Adipocyte (in vitro differentiated cells): ENCODE data around the gene PRKCH.

Experiments used
- DNase-seq: peaks from one replicate; pipeline ENCODE4 v3.0.0-alpha.2; 2015; ENCODE audit warnings: low read depth
- H3K27me3 ChIP-seq: replicated peaks from 2 replicates; pipeline ENCODE4 v1.7.0; 2013; ENCODE audit warnings: mild to moderate bottlenecking, low read length, moderate library complexity; ENCODE audit not compliant: control insufficient read depth, insufficient read depth
- H3K36me3 ChIP-seq: 2 replicates; pipeline ENCODE4 v1.7.0; 2013; ENCODE audit warnings: low read length, mild to moderate bottlenecking, moderate library complexity; ENCODE audit not compliant: control insufficient read depth, insufficient read depth, severe bottlenecking
- H3K4me1 ChIP-seq: 2 replicates; pipeline ENCODE4 v1.7.0; 2013; ENCODE audit warnings: mild to moderate bottlenecking, low read length, moderate library complexity; ENCODE audit not compliant: control insufficient read depth, insufficient read depth
- H3K4me3 ChIP-seq: 2 replicates; pipeline ENCODE4 v1.7.0; 2013; ENCODE audit warnings: mild to moderate bottlenecking, low read length, moderate library complexity
- H3K9ac ChIP-seq: 2 replicates; pipeline ENCODE4 v1.7.0; 2013; ENCODE audit warnings: mild to moderate bottlenecking, low read length, moderate library complexity
- H3K9me3 ChIP-seq: 2 replicates; pipeline ENCODE4 v1.7.0; 2013; ENCODE audit warnings: mild to moderate bottlenecking, low read length, moderate library complexity; ENCODE audit not compliant: control insufficient read depth

Gene PRKCH

DNA sequence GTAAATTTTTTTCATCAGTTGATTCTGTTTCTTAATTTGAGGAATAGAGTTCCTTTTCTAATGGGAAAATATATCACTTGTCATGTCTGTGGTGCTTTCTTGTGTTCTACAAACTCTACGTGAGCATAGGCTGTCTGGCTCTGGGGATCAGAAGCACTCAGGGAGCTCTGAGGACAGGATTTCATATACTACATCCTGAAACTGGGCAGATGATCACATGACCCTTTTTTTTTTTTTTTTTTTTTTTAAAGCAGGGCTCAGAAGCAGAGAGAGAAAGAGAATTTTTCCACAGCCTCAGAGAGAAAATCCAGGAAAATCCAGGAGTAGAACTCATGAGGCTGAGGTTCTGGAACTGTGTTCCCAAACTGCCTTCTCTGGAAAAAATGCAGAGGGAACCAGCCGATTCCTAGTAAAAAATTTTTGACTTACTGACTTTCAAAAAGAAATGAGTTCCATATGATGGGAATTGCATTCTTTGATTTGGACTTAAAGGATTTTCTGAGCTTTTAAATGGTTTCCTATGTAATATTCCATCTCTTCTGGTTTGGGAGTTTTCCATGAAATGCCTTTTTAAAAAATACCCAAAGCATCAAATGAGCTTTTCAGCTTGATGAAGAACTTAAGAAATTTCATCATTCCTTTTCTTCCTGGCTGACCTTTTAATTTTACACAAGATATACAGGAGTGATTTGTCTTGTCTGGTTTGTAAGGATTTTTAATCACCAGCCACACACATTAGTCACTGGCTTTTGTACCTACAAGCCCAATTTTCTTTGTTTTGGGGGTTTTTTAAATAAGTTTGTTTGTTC lies 190.9 kb downstream of the PRKCH start:
- H3K36me3 ChIP-seq: no peaks in the 10 kb centered on the region
- no peaks in the 10 kb centered on the region for H3K27me3 ChIP-seq
- peak overlapping the region; percentile 48 for H3K4me3 ChIP-seq
- no peaks in the 10 kb centered on the region for H3K9me3 ChIP-seq
- DNase-seq: peak; percentile 77
- H3K4me1 ChIP-seq: peaks cover 58% of the 10 kb centered on the region
- H3K9ac ChIP-seq: peak overlapping the region; percentile 83

GRCh38 chr14:61513986-61514830 lies 192.8 kb downstream of the PRKCH start:
- H3K9ac ChIP-seq: peak overlapping the region; percentile 15
- H3K9me3 ChIP-seq: no peaks in the 10 kb centered on the region
- DNase-seq: no peak
- no peaks in the 10 kb centered on the region for H3K27me3 ChIP-seq
- H3K36me3 ChIP-seq: no peaks in the 10 kb centered on the region
- no peak overlapping the region for H3K4me3 ChIP-seq
- H3K4me1 ChIP-seq: peaks cover 68% of the 10 kb centered on the region

- DNase-seq: no peak
- Histone ChIP-seq H3K9ac (no peak overlapping the region), H3K4me1 (peaks cover 68% of the 10 kb centered on the region), H3K4me3 (no peak overlapping the region), H3K9me3 (no peaks in the 10 kb centered on the region), H3K27me3 (no peaks in the 10 kb centered on the region), H3K36me3 (no peaks in the 10 kb centered on the region)
Measured at GRCh38 chr14:61514927-61515326, 193.5 kb downstream of the PRKCH start.

DNA sequence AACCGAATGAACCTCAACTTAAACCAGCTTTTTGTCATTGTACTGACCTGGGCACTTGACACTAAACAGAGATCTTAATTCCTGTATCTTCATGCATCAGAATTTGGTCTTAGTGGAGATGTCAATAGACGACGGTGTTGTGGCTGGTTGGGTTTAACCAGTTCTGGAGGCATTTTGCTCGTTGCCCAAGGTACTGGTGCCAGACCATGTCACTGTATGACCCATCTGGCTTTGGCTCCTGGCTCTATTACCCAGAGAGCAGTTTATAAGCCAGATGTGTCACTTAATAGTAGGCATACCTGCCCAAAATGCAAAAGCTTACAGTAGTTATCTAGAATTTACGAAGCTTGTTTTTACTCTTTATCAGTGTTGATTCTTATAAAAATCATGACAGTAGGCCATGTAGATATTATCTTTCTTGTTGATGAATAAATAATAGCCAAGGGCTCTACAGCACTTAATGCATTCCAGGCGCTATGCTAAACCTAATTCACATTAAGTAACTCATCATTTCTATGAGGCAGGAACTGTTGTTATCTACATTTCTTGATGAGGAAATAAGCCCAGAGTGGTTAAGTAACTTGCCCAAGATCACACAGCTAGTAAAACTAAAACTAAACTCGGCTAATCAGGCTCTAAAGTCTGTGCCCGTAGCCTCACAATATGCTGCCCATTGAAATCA lies 194.2 kb downstream of the PRKCH start:
- Histone ChIP-seq H3K4me1 (peaks cover 68% of the 10 kb centered on the region), H3K36me3 (no peaks in the 10 kb centered on the region), H3K27me3 (no peaks in the 10 kb centered on the region), H3K9ac (peak overlapping the region; percentile 72), H3K4me3 (no peak overlapping the region), H3K9me3 (no peaks in the 10 kb centered on the region)
- DNase-seq: no peak

DNA sequence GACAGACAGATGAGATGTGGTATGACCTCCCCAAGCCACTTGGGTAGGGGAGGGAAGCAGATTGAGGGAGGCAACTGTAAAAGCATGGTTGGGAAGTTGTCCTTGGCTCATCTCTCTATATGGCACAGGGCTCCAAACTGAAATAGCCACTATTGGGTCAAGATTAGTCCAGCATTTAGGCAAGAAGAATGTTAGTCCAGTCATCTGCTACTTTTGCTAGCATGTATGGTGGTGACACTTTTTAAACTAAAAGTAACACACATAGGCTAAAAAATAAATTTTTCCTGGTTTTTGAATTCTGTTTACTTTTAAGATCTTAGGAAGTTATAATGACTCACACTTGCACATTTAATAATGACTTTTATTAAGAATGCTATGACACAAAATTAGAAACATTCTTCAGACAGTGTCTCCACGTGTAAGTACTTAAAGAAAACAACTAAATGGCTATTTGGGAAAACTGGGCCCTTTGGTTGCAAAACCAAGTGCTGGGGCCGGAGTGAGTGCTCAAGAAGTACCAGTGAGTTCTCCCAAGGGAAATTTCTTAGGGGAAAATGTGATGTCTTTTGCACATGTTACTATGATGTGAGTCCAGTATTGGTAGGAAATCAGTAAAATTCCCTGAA lies 194.9 kb downstream of the PRKCH start:
- no peak for DNase-seq
- no peaks in the 10 kb centered on the region for H3K9me3 ChIP-seq

GRCh38 chr14:61516964-61517653 lies 195.7 kb downstream of the PRKCH start:
- H3K27me3 ChIP-seq: no peaks in the 10 kb centered on the region
- H3K9ac ChIP-seq: peak overlapping the region; percentile 72
- H3K9me3 ChIP-seq: no peaks in the 10 kb centered on the region
- peaks cover 58% of the 10 kb centered on the region for H3K4me1 ChIP-seq
- H3K36me3 ChIP-seq: no peaks in the 10 kb centered on the region
- H3K4me3 ChIP-seq: peak overlapping the region; percentile 33
- DNase-seq: no peak

More for the DNA sequence above, 194.9 kb downstream of the PRKCH start:
- Histone ChIP-seq H3K36me3 (no peaks in the 10 kb centered on the region), H3K27me3 (no peaks in the 10 kb centered on the region), H3K4me3 (peak overlapping the region; percentile 33), H3K4me1 (peaks cover 67% of the 10 kb centered on the region), H3K9ac (peak overlapping the region; percentile 72)

GRCh38 chr14:61517911-61518384 lies 196.6 kb downstream of the PRKCH start:
- H3K36me3 ChIP-seq: no peaks in the 10 kb centered on the region
- peaks cover 51% of the 10 kb centered on the region for H3K4me1 ChIP-seq
- peak overlapping the region; percentile 72 for H3K9ac ChIP-seq
- H3K4me3 ChIP-seq: no peak overlapping the region
- no peaks in the 10 kb centered on the region for H3K9me3 ChIP-seq
- no peaks in the 10 kb centered on the region for H3K27me3 ChIP-seq
- no peak for DNase-seq

DNA sequence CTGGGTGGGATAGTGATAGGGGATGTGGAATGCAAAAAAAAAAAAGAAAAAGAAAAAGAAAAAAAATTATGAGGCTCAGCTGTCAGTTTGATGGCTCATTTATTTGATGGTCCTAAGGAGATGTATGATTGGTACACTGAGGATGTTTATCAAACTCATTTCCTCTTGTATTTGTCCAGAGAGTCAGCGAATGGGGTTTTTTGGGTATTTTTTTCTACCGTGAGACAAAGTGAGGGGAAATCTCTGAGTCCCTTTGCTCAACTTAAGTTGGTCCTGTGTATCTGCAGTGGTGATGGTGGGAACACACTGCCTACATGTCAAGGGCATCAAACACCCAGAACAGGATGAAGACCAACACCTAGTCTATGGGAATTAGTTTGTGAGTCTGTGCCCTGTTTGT lies 197.0 kb downstream of the PRKCH start:
- H3K36me3 ChIP-seq: no peaks in the 10 kb centered on the region
- no peak overlapping the region for H3K4me3 ChIP-seq
- H3K4me1 ChIP-seq: peaks cover 46% of the 10 kb centered on the region
- no peaks in the 10 kb centered on the region for H3K27me3 ChIP-seq
- no peaks in the 10 kb centered on the region for H3K9me3 ChIP-seq
- H3K9ac ChIP-seq: no peak overlapping the region
- no peak for DNase-seq

DNA sequence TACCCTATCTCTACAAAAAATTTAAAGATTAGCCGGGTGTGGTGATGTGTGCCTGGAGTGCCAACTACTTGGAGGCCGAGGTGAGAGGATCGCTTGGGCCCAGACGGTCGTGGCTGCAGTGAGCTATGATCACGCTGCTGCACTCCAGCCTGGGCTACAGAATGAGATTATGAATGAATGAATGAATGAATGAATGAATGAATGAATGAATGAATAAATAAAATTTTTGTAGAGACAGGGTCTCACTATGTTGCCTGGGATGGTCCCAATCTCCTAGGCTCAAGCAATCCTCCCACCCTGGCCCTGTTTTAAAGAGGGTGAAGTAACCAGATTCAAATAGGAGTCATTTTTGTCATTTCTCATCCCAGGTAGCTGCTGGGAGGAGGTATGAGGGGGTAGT lies 197.7 kb downstream of the PRKCH start:
- no peaks in the 10 kb centered on the region for H3K27me3 ChIP-seq
- no peaks in the 10 kb centered on the region for H3K36me3 ChIP-seq
- DNase-seq: no peak
- H3K9me3 ChIP-seq: no peaks in the 10 kb centered on the region
- no peak overlapping the region for H3K4me3 ChIP-seq
- no peak overlapping the region for H3K9ac ChIP-seq
- peaks cover 45% of the 10 kb centered on the region for H3K4me1 ChIP-seq

GRCh38 chr14:61519735-61520134 lies 198.4 kb downstream of the PRKCH start:
- no peak for DNase-seq
- H3K27me3 ChIP-seq: no peaks in the 10 kb centered on the region
- H3K9me3 ChIP-seq: no peaks in the 10 kb centered on the region
- H3K36me3 ChIP-seq: no peaks in the 10 kb centered on the region
- peaks cover 45% of the 10 kb centered on the region for H3K4me1 ChIP-seq
- H3K9ac ChIP-seq: no peak overlapping the region
- H3K4me3 ChIP-seq: no peak overlapping the region
